Embryonic facial prominence (tissue), 1 donor: ENCODE data around the gene KANSL1.
"Not testable (repeated sequence)": the region's sequence is repeated elsewhere in the genome, so short reads cannot be mapped to it uniquely, and the experiment has no call there.

Experiments
- DNase-seq: peaks from one replicate; pipeline ENCODE4 v3.0.0-alpha.2; 2016; ENCODE audit errors: extremely low spot score

KANSL1 gene

DNA sequence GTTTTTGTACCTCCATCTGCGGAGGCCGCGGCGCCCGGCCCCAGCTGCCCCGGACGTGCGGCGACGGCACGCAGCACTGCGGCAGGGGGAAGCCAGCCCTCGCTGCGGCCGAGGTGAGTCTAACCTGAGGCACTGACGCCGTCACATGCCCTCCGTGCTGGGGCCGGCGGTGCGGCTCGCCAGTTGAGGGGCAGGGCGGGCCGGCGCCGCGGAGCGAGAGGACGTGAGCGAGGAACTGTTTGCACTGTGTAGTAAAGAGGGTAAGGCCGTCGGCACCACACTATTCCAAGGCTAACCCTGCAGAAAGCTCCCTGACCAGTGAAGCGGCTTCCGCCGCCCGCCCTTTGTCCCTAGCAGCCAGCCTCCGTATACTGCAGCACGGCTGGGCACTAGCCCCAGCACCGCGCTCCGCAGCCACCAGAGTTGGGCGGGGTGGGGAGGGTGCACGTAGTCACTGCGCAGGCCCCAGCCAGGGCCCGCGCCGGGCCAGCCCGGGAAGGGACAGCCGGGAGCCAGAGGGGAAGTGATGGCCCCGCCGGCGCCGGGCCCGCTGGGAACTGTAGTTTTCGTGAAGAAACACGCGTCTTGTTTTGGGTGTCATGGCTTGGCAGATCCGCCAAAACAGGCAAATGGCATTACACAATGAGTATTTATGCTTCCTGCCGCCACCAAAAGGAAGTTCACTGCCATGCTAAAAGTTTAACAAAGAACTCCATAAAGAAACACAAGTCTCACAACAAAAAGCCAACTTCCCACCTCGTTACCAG is 580 bp upstream of the KANSL1 start:
- peak; percentile 77 for DNase-seq

DNA sequence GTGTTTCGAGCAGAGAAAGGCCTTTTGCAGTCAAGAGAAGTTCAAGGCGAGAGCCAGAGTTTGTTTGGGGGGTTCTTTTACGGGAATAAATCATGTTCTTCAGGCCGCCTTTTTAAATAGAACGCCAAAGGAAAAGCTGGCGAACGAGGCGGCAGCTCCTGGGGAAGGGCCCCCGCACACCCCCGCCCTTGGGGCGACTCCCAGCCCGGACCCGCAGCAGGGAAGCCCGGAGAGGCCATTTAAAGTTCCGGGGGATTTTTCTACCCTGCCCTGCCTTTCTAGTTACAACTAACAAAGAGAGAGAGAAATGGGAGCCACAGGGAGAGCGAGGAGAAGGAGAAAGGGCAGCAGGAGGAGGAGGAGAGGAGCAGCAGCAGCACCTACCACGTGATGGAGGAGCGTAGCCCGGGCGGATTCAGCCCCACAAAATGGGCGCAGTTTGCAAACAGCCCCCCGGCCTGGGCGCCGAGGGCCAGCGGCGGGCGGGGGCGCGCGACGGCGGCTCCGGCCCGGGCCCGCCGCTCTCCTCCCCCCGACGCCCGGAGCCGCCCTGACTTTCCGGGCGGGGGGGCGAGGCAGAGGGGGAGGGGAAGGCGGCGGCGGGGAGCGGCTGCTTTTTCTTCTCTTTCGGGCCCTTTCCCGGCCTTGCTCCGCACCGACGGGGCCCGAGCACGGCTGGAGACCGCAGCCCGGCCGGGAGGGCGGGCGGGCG is 634 bp downstream of the KANSL1 start:
- peak; percentile 82 for DNase-seq

GRCh38 chr17:46192189-46192438 is 1.1 kb downstream of the KANSL1 start:
- no peak for DNase-seq

DNA sequence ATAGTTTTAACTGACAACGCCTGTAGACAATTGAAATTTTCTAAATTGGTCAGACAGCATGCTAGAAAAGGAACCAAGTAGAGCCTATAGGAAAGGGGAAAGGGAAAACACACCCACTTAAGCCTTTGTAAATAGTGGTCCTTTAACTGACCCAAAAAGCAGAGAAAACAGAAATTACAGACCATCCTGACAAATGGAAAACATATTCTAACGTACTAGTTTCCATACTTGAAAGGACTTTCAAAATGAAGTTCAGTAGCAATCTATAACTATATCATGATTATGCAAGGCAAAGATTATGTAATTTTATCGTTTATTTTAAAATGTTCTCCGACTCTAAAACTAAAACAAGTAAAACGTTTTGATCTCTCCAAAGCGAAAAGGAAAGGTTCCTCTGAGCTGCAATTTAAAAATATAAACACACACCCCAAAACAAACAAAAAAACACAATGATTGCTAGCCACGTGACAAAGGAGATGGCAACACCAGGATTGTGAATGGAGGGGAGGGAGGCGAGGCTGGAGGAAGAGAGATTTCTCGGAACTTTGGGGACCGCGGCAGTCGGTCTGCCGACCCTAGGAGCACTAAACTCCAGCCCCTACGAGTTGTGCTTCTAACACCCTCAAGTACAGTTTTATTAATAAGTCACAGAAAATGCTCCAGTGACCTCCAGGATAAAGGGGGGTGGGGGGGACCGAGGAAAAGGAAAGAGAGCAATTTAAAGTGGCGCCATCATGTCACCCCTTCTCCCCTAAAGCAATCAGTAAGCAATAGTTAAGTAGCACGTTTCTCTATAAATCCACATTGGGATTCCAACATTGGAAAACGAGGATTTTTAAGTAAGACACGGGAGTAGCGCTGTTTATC is 1.7 kb downstream of the KANSL1 start:
- peak; percentile 27 for DNase-seq

GRCh38 chr17:46190763-46191162 is 2.5 kb downstream of the KANSL1 start:
- no peak for DNase-seq

GRCh38 chr17:46186827-46187235 is 6.4 kb downstream of the KANSL1 start:
- DNase-seq = not testable (repeated sequence)

DNA sequence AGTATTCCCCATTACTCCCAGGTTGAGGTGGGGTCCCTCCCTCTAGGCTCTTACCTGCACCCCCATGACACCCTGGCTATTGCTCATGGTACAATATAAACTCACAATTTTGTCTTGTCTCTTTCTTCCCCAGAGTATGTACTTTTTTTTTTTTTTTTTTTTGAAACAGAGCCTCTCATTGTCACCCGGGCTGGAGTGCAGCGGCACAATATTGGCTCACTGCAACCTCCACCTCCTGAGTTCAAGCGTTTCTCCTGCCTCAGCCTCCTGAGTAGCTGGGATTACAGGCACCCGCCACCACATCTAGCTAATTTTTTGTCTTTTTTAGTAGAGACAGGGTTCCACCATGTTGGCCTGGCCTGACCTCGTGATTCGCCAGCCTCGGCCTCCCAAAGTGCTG is 8.5 kb downstream of the KANSL1 start:
- DNase-seq = no peak

- not testable (repeated sequence) for DNase-seq
Observed at GRCh38 chr17:46183383-46183782, 9.8 kb downstream of the KANSL1 start.

- DNase-seq = no peak
Observed at GRCh38 chr17:46182961-46183360, 10.3 kb downstream of the KANSL1 start.

DNA sequence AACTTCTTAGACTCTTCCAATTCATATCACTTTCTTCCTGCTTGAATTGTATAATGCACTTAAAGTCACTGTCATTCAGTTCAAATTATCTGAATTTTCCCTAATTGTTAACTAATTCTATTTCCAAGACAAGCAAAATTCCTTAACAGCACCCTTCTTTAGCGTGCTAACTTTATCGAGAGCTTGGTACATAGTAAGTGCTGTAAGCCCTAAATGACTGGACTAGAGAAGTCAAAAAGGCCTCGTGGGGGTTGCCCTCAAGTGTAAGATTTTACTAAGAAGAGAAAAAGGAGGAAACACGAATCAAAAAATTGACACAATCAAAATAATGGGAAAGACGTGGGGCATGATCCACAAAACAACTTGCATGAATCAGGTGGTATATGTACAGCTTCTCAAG is 11.3 kb downstream of the KANSL1 start:
- no peak for DNase-seq

DNA sequence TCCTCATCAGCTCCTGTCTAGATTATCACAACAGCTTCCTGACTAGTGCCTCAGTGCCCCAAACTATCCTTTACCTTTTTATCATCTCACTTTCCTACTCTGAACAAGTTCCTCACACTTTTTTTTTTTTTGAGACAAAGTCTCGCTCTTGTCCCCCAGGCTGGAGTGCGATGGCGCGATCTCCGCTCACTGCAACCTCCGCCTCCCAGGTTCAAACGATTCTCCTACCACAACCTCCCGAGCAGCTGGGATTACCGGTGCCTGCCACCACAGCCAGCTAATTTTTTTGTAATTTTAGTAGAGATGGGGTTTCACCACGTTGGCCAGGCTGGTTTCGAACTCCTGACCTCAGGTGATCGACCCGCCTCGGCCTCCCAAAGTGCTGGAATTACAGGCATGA is 11.9 kb downstream of the KANSL1 start:
- not testable (repeated sequence) for DNase-seq

- DNase-seq = no peak
Observed at GRCh38 chr17:46180892-46181274, 12.3 kb downstream of the KANSL1 start.

GRCh38 chr17:46180185-46180891 is 12.9 kb downstream of the KANSL1 start:
- not testable (repeated sequence) for DNase-seq

DNA sequence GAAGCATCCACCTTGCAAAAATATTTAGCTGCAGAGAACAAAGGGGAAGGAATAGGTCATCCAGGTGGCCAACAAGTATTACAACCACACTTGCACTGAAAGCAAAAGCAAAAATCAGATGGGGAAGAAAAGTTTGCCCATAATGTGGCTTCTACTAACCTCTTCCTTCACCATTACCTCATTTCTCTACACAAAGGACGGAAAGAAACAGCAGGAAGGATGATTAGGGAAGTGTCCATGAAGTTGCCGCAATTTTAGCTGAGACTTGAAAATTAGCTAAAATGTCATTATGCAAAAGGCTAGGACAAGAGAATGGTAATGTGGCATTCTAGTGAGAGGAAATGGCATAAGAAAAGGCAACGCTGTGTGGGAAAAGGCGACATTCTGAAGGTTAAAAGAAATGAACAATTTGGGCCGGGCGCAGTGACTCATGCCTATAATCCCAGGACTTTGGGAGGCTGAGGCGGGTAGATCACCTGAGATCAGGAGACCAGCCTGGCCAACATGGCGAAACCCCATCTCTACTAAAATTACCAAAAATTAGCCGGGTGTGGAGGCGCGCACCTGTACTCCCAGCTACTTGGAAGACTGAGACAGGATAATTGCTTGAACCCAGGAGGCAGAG is 13.7 kb downstream of the KANSL1 start:
- no peak for DNase-seq

DNA sequence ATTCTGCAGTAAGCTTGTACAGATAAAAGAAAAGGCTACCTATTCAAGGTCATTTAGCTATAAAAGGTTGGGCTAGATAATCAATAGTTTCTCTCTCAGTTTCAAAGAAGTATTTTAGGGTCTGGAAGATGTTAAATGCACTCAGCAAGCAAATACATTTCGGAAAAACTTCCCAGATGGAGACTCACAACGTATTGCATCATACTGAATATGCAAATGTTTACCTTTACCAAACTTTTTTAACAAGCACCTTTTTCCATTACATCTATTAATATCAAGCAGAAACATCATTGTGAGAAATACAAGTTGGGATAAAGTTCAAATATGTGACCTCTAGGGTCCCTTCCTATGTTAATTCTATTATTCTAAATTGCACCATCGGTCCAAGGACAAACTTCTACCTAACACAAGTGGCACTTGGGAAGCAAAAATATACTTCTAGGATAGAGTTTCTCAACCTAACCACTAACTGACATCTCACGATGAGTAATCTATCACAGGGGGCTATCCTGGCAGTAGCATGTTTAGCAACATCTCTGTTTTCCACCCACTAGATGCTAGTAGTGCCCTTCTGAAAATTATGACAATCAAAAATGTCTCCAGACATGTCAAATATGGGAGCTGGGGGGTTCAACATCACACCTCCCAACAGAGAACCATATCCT is 14.5 kb downstream of the KANSL1 start:
- no peak for DNase-seq

GRCh38 chr17:46176975-46177374 is 16.3 kb downstream of the KANSL1 start:
- no peak for DNase-seq

GRCh38 chr17:46175891-46176290 is 17.3 kb downstream of the KANSL1 start:
- no peak for DNase-seq

- DNase-seq = no peak
Observed at GRCh38 chr17:46173153-46173552, 20.1 kb downstream of the KANSL1 start.

DNA sequence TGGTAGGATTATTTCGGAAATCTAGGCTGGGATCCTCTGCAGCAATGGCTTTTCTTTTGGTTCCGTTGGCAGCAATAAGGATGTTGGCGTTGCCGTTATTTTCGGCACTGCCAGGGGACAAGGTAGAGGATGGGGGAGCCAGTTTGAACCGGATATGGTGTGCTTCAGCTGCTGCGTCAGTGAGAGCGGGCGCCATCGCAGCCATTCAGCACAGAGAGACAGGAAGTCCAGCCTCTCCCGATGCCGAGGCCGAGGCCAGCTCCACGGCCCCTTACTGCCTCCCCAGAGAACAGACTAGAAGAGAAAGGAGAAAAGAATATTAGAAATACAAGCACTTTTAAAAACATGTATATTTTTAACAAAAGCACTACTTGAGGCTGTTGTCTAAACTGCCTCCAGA is 21.3 kb downstream of the KANSL1 start:
- DNase-seq = no peak

DNA sequence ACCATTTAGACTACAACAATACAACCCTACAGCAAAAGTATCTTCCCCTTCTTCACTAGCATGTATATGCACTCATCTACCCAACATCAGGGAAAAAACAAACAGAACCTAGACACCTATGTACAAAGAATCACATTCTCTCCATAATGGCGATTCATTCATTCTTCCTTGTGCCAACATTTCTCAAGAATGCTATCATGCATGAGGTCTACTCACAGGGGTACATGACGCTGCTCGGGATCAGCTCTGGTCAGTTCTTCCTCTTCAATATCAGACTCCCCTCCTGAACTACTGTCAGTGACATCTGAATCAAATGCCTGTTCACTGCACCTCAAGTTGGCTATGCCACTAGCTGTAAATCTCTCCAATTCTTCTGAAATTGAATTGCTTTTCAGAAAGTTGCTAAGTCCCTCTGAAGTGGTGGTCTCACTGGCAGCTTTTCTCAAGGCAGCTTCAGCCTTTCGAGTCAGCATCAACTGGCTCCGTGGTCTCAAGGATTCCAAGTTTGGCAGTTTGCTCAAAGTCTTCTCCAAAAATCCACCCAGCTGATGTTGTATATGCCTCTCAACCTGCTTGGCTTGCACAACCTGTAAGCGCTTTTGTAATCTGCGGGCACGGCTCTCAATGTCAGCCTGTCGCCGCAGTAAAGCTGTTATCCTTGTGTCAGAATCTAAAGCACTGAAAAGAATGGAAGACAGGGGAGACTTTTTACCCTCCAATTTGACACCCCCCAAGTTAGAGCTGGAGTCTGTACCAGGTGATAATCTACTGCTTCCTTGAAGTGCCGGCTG is 22.4 kb downstream of the KANSL1 start:
- no peak for DNase-seq
